Astrocyte (in vitro differentiated cells and primary cell): ENCODE results near the gene COMMD1.

Experiments
- CTCF ChIP-seq: IDR thresholded peaks from 2 replicates; pipeline ENCODE4 v1.5.1; 2011; ENCODE audit warnings: low read depth, mild to moderate bottlenecking, inconsistent platforms, low read length, moderate library complexity; ENCODE audit not compliant: insufficient read depth
- EZH2 ChIP-seq: IDR thresholded peaks from 2 replicates; pipeline ENCODE4 v1.6.1; 2012; ENCODE audit warnings: mild to moderate bottlenecking, low read length, inconsistent platforms; ENCODE audit not compliant: insufficient read depth

- TF ChIP-seq CTCF (no peak), EZH2 (no peak)
These were observed 3.6 kb downstream of the COMMD1 start for GRCh38 chr2:61909116-61909515.
